ENCODE data around the gene SDK2.

SDK2 gene

GRCh38 chr17:73652886-73653480 is 8.7 kb upstream of the SDK2 start:
- FAIRE-seq (no peak), DNase-seq (ENCODE audit: insufficient read length, low spot score) (no peak)

GRCh38 chr17:73650617-73651200 is 6.5 kb upstream of the SDK2 start:
- DNase-seq (ENCODE audit: insufficient read length, low spot score): no peak
- FAIRE-seq: no peak

GRCh38 chr17:73650140-73650539 is 5.9 kb upstream of the SDK2 start:
- DNase-seq (ENCODE audit: insufficient read length, low spot score): no peak
- FAIRE-seq: no peak

GRCh38 chr17:73648974-73649373 is 4.7 kb upstream of the SDK2 start:
- DNase-seq (ENCODE audit: insufficient read length, low spot score) (no peak), FAIRE-seq (no peak)

GRCh38 chr17:73648543-73648820 is 4.2 kb upstream of the SDK2 start:
- FAIRE-seq (no peak), DNase-seq (ENCODE audit: insufficient read length, low spot score) (no peak)

GRCh38 chr17:73647772-73648542 is 3.7 kb upstream of the SDK2 start:
- FAIRE-seq (no peak), DNase-seq (ENCODE audit: insufficient read length, low spot score) (no peak)

- no peak for DNase-seq (ENCODE audit: insufficient read length, low spot score)
- no peak for FAIRE-seq
These were observed 3.1 kb upstream of the SDK2 start for GRCh38 chr17:73647301-73647695.

GRCh38 chr17:73646409-73647300 is 2.4 kb upstream of the SDK2 start:
- DNase-seq (ENCODE audit: insufficient read length, low spot score) (no peak), FAIRE-seq (no peak)

GRCh38 chr17:73645050-73645871 is 1.0 kb upstream of the SDK2 start:
- DNase-seq (ENCODE audit: insufficient read length, low spot score) (no peak), FAIRE-seq (no peak)

GRCh38 chr17:73643852-73644144 is 447 bp downstream of the SDK2 start:
- FAIRE-seq: no peak
- no peak for DNase-seq (ENCODE audit: insufficient read length, low spot score)

- no peak for FAIRE-seq
These were observed 1.0 kb downstream of the SDK2 start for GRCh38 chr17:73643001-73643851.

GRCh38 chr17:73642659-73643000 is 1.6 kb downstream of the SDK2 start:
- no peak for FAIRE-seq
- no peak for DNase-seq (ENCODE audit: insufficient read length, low spot score)

More at GRCh38 chr17:73643001-73643851, 1.0 kb downstream of the SDK2 start:
- DNase-seq (ENCODE audit: insufficient read length, low spot score): no peak

GRCh38 chr17:73641826-73642600 is 2.2 kb downstream of the SDK2 start:
- no peak for DNase-seq (ENCODE audit: insufficient read length, low spot score)
- no peak for FAIRE-seq

GRCh38 chr17:73640691-73641090 is 3.6 kb downstream of the SDK2 start:
- FAIRE-seq: no peak

GRCh38 chr17:73639932-73640331 is 4.3 kb downstream of the SDK2 start:
- FAIRE-seq (no peak), DNase-seq (ENCODE audit: insufficient read length, low spot score) (no peak)

More at GRCh38 chr17:73640691-73641090, 3.6 kb downstream of the SDK2 start:
- no peak for DNase-seq (ENCODE audit: insufficient read length, low spot score)

GRCh38 chr17:73639322-73639721 is 4.9 kb downstream of the SDK2 start:
- DNase-seq (ENCODE audit: insufficient read length, low spot score): no peak
- FAIRE-seq: no peak

- no peak for FAIRE-seq
- DNase-seq (ENCODE audit: insufficient read length, low spot score): no peak
These were observed 5.7 kb downstream of the SDK2 start for GRCh38 chr17:73638556-73638955.

GRCh38 chr17:73637866-73638265 is 6.4 kb downstream of the SDK2 start:
- no peak for DNase-seq (ENCODE audit: insufficient read length, low spot score)
- no peak for FAIRE-seq
